Ovary (tissue), 3 donors: Measurements from ENCODE around the gene FPR3.

Experiments used
- POLR2A ChIP-seq: fragments of 450-650 bp; IDR thresholded peaks from one replicate; pipeline ENCODE4 v1.6.1; 2017; ENCODE audit warnings: antibody characterized with exemption, mild to moderate bottlenecking, moderate library complexity
- TF ChIP-seq, protein P1 (sequence below), 3 donors: fragments of 450-650 bp in 2 of 3; fragments of 200-600 bp in 1 of 3; IDR thresholded peaks; one replicate each; pipeline versions ENCODE4 v1.5.1 to v1.8.0; 2016 to 2022; ENCODE audit warnings: antibody characterized with exemption in 3 of 3, mild to moderate bottlenecking in 1 of 3
- donor health status: DM: no; HTN: no; CAD: no.

DNA sequence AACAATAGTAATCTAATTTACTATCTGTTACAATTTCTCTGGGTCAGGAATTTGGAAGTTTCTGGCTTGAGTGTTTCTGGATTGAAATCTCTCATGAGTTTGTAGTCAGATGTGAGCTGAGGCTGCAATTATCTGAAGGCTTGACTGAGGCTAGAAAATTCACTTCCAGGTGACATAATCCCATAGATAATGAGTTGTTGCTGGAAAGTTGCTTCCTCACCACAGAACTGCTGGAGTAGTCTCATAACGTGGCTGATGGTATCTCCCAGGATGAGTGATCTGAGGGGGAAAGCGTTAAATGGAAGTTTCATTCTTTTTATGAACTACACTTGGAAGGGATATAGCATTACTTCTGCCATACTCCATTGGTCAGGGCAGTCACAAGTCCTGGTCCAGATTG, 15.3 kb upstream of the FPR3 start:
- TF ChIP-seq, protein P1, sequence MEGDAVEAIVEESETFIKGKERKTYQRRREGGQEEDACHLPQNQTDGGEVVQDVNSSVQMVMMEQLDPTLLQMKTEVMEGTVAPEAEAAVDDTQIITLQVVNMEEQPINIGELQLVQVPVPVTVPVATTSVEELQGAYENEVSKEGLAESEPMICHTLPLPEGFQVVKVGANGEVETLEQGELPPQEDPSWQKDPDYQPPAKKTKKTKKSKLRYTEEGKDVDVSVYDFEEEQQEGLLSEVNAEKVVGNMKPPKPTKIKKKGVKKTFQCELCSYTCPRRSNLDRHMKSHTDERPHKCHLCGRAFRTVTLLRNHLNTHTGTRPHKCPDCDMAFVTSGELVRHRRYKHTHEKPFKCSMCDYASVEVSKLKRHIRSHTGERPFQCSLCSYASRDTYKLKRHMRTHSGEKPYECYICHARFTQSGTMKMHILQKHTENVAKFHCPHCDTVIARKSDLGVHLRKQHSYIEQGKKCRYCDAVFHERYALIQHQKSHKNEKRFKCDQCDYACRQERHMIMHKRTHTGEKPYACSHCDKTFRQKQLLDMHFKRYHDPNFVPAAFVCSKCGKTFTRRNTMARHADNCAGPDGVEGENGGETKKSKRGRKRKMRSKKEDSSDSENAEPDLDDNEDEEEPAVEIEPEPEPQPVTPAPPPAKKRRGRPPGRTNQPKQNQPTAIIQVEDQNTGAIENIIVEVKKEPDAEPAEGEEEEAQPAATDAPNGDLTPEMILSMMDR (IDR thresholded peaks at IDR 0.05), result no peak
- no peak for TF ChIP-seq POLR2A
